Activated CD8-positive, alpha-beta T cell treated with anti-CD3 and anti-CD28 coated beads, Interleukin-2, amount 10 ng/mL, durations not matched to agents 7 days and 5 days (primary cell): ENCODE data around the gene ARMH1. TPM values are rescaled to one million over a fixed set of nuclear protein-coding genes. Genes with fewer than 3 reads are reported as not detected.

Source experiments
- ATAC-seq: fragments of 150-1000 bp; cut with Tn5 transposase; one replicate; pipeline ENCODE4 v1.10.0; 2021; ENCODE audit warnings: moderate library complexity
- CTCF ChIA-PET: fragments of 350-600 bp; sonication (Branson Sonifier 250); formaldehyde crosslinking; loops from one replicate; lab custom pipeline; 2021; ENCODE audit warnings: antibody characterized with exemption; lab: Charles Lee
- POLR2A ChIA-PET: fragments of 350-600 bp; sonication (Branson Sonifier 250); formaldehyde crosslinking; loops from one replicate; lab custom pipeline; 2021; ENCODE audit warnings: antibody characterized with exemption; lab: Charles Lee
- DNase-seq: peaks from one replicate; pipeline ENCODE4 v3.0.0-alpha.2; 2020
- H3K27ac Mint-ChIP-seq: one replicate; pipeline ENCODE4 v1.8.0; 2021; ENCODE audit warnings: mild to moderate bottlenecking, mixed read lengths
- H3K27me3 Mint-ChIP-seq: one replicate; pipeline ENCODE4 v1.8.0; 2021; ENCODE audit warnings: low read depth, mixed read lengths
- H3K36me3 Mint-ChIP-seq: one replicate; pipeline ENCODE4 v1.8.0; 2021; ENCODE audit warnings: low read depth, mixed read lengths
- H3K4me1 Mint-ChIP-seq: one replicate; pipeline ENCODE4 v1.8.0; 2021; ENCODE audit warnings: low read depth, mixed read lengths
- H3K4me3 Mint-ChIP-seq: one replicate; pipeline ENCODE4 v1.8.0; 2021; ENCODE audit warnings: mild to moderate bottlenecking, mixed read lengths
- H3K9me3 Mint-ChIP-seq: one replicate; pipeline ENCODE4 v1.8.0; 2022; ENCODE audit warnings: mixed read lengths; ENCODE audit not compliant: insufficient read depth
- total RNA-seq, 2 experiments: library from RNA; stranded (reverse); gene quantifications; one replicate each; pipeline ENCODE4 v1.2.3, GENCODE V29; 2021

Gene ARMH1
- 10 to 100 TPM; 80.0 to 88.4 TPM for total RNA-seq

- ATAC-seq (peak; percentile 97), DNase-seq (peak; percentile 99)
- Mint-ChIP-seq H3K4me1 (peaks cover 28% of the 10 kb centered on the region), H3K9me3 (no peaks in the 10 kb centered on the region), H3K27ac (peak within 1 kb of the TSS; percentile 87), H3K27me3 (no peaks in the 10 kb centered on the region), H3K4me3 (peak within 1 kb of the TSS; percentile 83), H3K36me3 (no peaks in the 10 kb centered on the region)
- ChIA-PET POLR2A (interaction anchor here (1.1 to 6.0 kb wide), 6 partner anchors 22 to 56 kb away, joined by 3 to 70 read pairs (median 14); partner anchors contain the start of gene RNU5D-1), CTCF (interaction anchor here (0.6 to 5.4 kb wide), 14 partner anchors 9 to 629 kb away, joined by 3 to 42 read pairs (median 4); no protein-coding TSS in a partner anchor)
Measured at GRCh38 chr1:44674113-44675000, at the start of gene ARMH1, which contains the start of gene TMEM53. TSS of gene ARMH1 (plus strand) at chr1:44674714. CDS start at chr1:44689698, 14,984 bp downstream. TSS of gene TMEM53 (minus strand) at chr1:44674481. CDS start at chr1:44674391, 90 bp downstream.

- CTCF ChIA-PET = interaction anchor here (0.7 to 1.5 kb wide), 2 partner anchors 28 to 30 kb away, joined by 3 to 5 read pairs; no protein-coding TSS in a partner anchor
- POLR2A ChIA-PET = no interaction called here
Measured at GRCh38 chr1:44625348-44625747, 49.2 kb upstream of the ARMH1 start.

GRCh38 chr1:44628962-44629756 is 45.4 kb upstream of the ARMH1 start:
- POLR2A ChIA-PET = interaction anchor here (1.3 to 1.5 kb wide), 2 partner anchors 14 to 92 kb away, joined by 3 to 6 read pairs; no protein-coding TSS in a partner anchor
- peaks cover 6% of the 10 kb centered on the region for H3K36me3 Mint-ChIP-seq
- CTCF ChIA-PET = interaction anchor here (1.0 to 3.4 kb wide), 5 partner anchors 9 to 57 kb away, joined by 3 to 25 read pairs (median 4); no protein-coding TSS in a partner anchor

More at GRCh38 chr1:44625348-44625747, 49.2 kb upstream of the ARMH1 start:
- DNase-seq (no peak), ATAC-seq (no peak)
- Mint-ChIP-seq H3K4me3 (no peak overlapping the region), H3K36me3 (no peaks in the 10 kb centered on the region), H3K9me3 (no peaks in the 10 kb centered on the region), H3K27me3 (no peaks in the 10 kb centered on the region), H3K27ac (no peak overlapping the region), H3K4me1 (no peaks in the 10 kb centered on the region)

GRCh38 chr1:44630116-44630515 is 44.4 kb upstream of the ARMH1 start:
- DNase-seq (no peak), ATAC-seq (no peak)
- H3K27ac Mint-ChIP-seq = peak overlapping the region; percentile 97
- POLR2A ChIA-PET = no interaction called here
- H3K27me3 Mint-ChIP-seq = no peaks in the 10 kb centered on the region
- peak overlapping the region; percentile 88 for H3K4me3 Mint-ChIP-seq
- peaks cover 10% of the 10 kb centered on the region for H3K36me3 Mint-ChIP-seq
- peaks cover 27% of the 10 kb centered on the region for H3K4me1 Mint-ChIP-seq
- no peaks in the 10 kb centered on the region for H3K9me3 Mint-ChIP-seq
- CTCF ChIA-PET = interaction anchor here (1.7 to 5.4 kb wide), 3 partner anchors 21 to 22 kb away, joined by 4 to 59 read pairs (median 25); no protein-coding TSS in a partner anchor

More at GRCh38 chr1:44628962-44629756, 45.4 kb upstream of the ARMH1 start:
- H3K27ac Mint-ChIP-seq = no peak overlapping the region
- ATAC-seq = no peak
- H3K4me1 Mint-ChIP-seq = peaks cover 22% of the 10 kb centered on the region
- no peak for DNase-seq
- no peaks in the 10 kb centered on the region for H3K9me3 Mint-ChIP-seq
- no peak overlapping the region for H3K4me3 Mint-ChIP-seq
- H3K27me3 Mint-ChIP-seq = no peaks in the 10 kb centered on the region

GRCh38 chr1:44631333-44631646 is 43.2 kb upstream of the ARMH1 start:
- ChIA-PET CTCF (interaction anchor here (0.8 to 5.4 kb wide), 5 partner anchors 16 to 414 kb away, joined by 3 to 59 read pairs (median 5); no protein-coding TSS in a partner anchor), POLR2A (interaction anchor here (0.6 to 2.6 kb wide), 26 partner anchors 10 to 981 kb away, joined by 3 to 31 read pairs (median 5); partner anchors contain the start of genes ARMH1, BTBD19, DMAP1 and KDM4A)
- Mint-ChIP-seq H3K9me3 (no peaks in the 10 kb centered on the region), H3K4me3 (peak overlapping the region; percentile 88), H3K27me3 (no peaks in the 10 kb centered on the region), H3K27ac (peak overlapping the region; percentile 97), H3K36me3 (peaks cover 18% of the 10 kb centered on the region), H3K4me1 (peaks cover 27% of the 10 kb centered on the region)
- DNase-seq = no peak
- ATAC-seq = peak; percentile 19

- ChIA-PET CTCF (interaction anchor here (0.8 to 5.4 kb wide), 7 partner anchors 15 to 414 kb away, joined by 3 to 59 read pairs (median 4); no protein-coding TSS in a partner anchor), POLR2A (interaction anchor here (0.5 to 2.6 kb wide), 35 partner anchors 10 to 1357 kb away, joined by 3 to 31 read pairs (median 4); partner anchors contain the start of genes ARMH1, BTBD19, DMAP1 and ERI3)
- ATAC-seq (peak; percentile 86), DNase-seq (peak; percentile 94)
- Mint-ChIP-seq H3K36me3 (peaks cover 22% of the 10 kb centered on the region), H3K9me3 (no peaks in the 10 kb centered on the region), H3K27ac (peak overlapping the region; percentile 97), H3K27me3 (no peaks in the 10 kb centered on the region), H3K4me3 (peak overlapping the region; percentile 88), H3K4me1 (peaks cover 27% of the 10 kb centered on the region)
Measured at GRCh38 chr1:44631647-44632539, 42.6 kb upstream of the ARMH1 start.

- ChIA-PET CTCF (interaction anchor here (1.1 to 5.4 kb wide), 7 partner anchors 15 to 698 kb away, joined by 3 to 59 read pairs (median 4); no protein-coding TSS in a partner anchor), POLR2A (interaction anchor here (0.5 to 2.6 kb wide), 19 partner anchors 9 to 1358 kb away, joined by 3 to 31 read pairs (median 5); partner anchors contain the start of genes ARMH1, DMAP1, ERI3 and MMACHC)
- Mint-ChIP-seq H3K9me3 (no peaks in the 10 kb centered on the region), H3K27ac (peak overlapping the region; percentile 95), H3K36me3 (peaks cover 27% of the 10 kb centered on the region), H3K4me1 (peaks cover 27% of the 10 kb centered on the region), H3K27me3 (no peaks in the 10 kb centered on the region), H3K4me3 (peak overlapping the region; percentile 88)
- DNase-seq = no peak
- peak; percentile 2 for ATAC-seq
Measured at GRCh38 chr1:44632598-44632997, 41.9 kb upstream of the ARMH1 start.

- H3K4me1 Mint-ChIP-seq = peaks cover 27% of the 10 kb centered on the region
- ChIA-PET POLR2A (interaction anchor here (0.9 to 1.2 kb wide), 4 partner anchors 8 to 96 kb away, joined by 3 to 7 read pairs (median 4); partner anchors contain the start of gene RNU5D-1), CTCF (interaction anchor here (0.7 to 5.4 kb wide), 6 partner anchors 11 to 62 kb away, joined by 3 to 59 read pairs (median 4); partner anchors contain the start of genes ARMH1 and TMEM53)
- ATAC-seq = no peak
- H3K4me3 Mint-ChIP-seq = no peak overlapping the region
- H3K36me3 Mint-ChIP-seq = peaks cover 40% of the 10 kb centered on the region
- H3K27ac Mint-ChIP-seq = no peak overlapping the region
- H3K9me3 Mint-ChIP-seq = no peaks in the 10 kb centered on the region
- H3K27me3 Mint-ChIP-seq = no peaks in the 10 kb centered on the region
- DNase-seq = no peak
Measured at GRCh38 chr1:44634606-44635189, 39.8 kb upstream of the ARMH1 start.

- Mint-ChIP-seq H3K4me3 (no peak overlapping the region), H3K27me3 (no peaks in the 10 kb centered on the region), H3K27ac (no peak overlapping the region), H3K36me3 (peaks cover 40% of the 10 kb centered on the region), H3K4me1 (peaks cover 27% of the 10 kb centered on the region), H3K9me3 (no peaks in the 10 kb centered on the region)
- no peak for DNase-seq
- POLR2A ChIA-PET = interaction anchor here (1.6 kb wide), 1 partner anchor 86 kb away, joined by 8 read pairs; no protein-coding TSS in a partner anchor
- CTCF ChIA-PET = interaction anchor here (0.9 to 5.4 kb wide), 3 partner anchors 17 to 63 kb away, joined by 3 to 59 read pairs (median 7); no protein-coding TSS in a partner anchor
- no peak for ATAC-seq
Measured at GRCh38 chr1:44635439-44635838, 39.1 kb upstream of the ARMH1 start.
